Mesenteric fat pad (tissue), 1 donor: ENCODE data around the gene RNPS1. TPM values are rescaled to one million over a fixed set of nuclear protein-coding genes. Genes with fewer than 3 reads are reported as not detected.

Experiments
- DNase-seq: peaks from one replicate; pipeline ENCODE4 v3.0.0-alpha.2; 2020; ENCODE audit warnings: low spot score
- total RNA-seq: library from RNA; stranded (reverse); fragmentation: NEBNext Ultra II Directional; extraction: Animal tissue kit (Norgen Biotek cat#: 25700); gene quantifications from one replicate; pipeline ENCODE4 v1.2.1, GENCODE V29; 2021
- donor health status: DM: yes; HTN: yes; CAD: no.

RNPS1 gene
- total RNA-seq, 1 donor from 2014 or later = 123 TPM

DNA sequence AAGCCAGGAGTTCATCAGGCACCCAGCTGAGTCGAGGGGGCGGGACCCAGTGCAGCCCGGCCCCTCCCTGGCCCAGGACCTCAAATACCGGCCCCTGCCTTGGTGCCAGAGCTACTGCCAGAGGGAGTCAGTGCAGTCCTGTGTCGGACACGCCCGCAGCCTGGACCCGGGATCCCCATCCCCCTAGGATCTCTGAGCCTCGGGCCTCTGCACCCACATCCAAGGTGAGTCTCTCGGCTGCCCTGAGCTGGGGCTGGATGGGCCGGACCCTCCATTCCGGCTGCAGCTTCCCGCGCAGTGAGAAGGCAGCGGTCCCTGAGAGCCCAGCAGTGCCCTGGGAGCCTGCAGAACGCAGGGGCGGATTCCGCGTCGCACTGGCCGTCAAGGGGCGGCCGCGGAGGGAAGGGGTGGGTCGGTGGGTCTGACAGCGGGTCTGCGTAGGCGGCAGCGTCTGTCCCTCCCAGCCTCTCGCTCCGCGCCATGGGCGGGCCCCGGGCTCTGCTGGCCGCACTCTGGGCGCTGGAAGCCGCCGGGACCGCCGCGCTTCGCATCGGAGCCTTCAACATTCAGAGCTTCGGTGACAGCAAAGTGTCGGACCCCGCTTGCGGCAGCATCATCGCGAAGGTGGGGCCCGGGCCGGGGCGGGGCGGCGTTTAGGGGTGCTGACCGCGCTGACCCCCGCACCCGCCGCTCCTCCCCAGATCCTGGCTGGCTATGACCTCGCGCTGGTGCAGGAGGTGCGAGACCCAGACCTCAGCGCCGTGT is 31.4 kb downstream of the RNPS1 start, which contains the start of gene DNASE1L2:
DNASE1L2 (plus strand) TSS at position 108 of the 765 bp plus-strand sequence; CDS start at position 481, 373 bp downstream.
- no peak for DNase-seq

DNA sequence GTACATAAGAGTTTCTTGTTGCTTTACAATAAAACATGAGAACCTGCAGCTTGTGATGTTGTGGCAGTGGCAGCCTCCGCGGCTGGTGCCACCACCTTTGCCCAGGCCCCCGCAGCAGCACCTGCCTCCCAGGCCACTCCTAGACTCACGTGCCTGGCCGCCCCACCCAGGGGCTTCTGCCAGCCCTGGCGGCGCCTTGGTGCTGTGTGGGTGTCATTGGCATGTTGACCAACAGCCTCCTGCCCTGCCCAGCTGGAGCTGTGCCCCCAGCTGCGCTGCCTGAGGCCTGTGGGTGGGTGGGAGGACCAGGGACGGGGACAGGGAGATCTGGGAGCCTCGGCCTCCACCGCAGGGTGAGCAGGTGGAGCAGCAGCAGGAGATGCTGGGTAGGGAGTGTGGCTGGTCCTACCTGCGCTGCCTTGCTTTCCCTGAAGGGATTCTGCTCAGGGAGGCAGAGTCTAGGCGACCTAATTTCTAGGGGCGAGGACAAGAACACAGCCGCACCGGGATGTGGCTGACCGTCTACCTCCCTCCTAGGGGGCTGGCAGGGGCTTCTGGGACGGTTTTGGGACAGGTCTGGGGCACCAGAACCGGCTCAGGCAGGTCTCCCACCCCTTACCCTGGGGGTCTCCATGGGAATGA is 32.1 kb downstream of the RNPS1 start:
- no peak for DNase-seq

DNA sequence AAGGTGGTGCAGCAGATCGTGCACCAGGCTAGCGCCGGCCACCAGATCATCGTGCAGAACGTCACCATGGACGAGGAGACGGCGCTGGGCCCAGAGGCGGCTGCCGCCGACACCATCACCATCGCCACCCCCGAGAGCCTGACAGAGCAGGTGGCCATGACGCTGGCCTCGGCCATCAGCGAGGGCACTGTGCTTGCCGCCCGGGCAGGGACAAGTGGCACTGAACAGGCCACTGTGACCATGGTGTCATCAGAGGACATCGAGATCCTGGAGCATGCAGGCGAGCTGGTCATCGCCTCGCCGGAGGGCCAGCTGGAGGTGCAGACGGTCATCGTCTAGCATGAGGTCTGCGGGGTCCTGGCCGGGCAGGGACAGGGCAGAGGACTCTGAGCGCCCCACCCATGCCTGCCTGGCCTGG is 32.7 kb downstream of the RNPS1 start:
- no peak for DNase-seq

DNA sequence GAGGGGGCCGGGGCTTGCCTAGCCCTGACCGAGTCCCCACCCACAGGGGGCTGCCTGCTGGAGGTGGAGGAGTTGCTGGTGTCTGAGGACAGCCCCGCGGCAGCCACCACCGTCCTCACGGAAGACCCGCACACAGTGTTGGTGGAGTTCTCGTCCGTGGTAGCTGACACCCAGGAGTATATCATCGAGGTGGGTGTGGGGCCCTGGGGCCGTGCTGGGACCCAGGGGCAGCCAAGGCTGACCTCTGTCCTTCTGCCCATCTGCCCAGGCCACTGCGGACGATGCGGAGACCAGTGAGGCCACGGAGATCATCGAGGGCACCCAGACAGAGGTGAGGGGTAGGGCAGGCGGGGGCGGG is 33.1 kb downstream of the RNPS1 start:
- DNase-seq = no peak

DNA sequence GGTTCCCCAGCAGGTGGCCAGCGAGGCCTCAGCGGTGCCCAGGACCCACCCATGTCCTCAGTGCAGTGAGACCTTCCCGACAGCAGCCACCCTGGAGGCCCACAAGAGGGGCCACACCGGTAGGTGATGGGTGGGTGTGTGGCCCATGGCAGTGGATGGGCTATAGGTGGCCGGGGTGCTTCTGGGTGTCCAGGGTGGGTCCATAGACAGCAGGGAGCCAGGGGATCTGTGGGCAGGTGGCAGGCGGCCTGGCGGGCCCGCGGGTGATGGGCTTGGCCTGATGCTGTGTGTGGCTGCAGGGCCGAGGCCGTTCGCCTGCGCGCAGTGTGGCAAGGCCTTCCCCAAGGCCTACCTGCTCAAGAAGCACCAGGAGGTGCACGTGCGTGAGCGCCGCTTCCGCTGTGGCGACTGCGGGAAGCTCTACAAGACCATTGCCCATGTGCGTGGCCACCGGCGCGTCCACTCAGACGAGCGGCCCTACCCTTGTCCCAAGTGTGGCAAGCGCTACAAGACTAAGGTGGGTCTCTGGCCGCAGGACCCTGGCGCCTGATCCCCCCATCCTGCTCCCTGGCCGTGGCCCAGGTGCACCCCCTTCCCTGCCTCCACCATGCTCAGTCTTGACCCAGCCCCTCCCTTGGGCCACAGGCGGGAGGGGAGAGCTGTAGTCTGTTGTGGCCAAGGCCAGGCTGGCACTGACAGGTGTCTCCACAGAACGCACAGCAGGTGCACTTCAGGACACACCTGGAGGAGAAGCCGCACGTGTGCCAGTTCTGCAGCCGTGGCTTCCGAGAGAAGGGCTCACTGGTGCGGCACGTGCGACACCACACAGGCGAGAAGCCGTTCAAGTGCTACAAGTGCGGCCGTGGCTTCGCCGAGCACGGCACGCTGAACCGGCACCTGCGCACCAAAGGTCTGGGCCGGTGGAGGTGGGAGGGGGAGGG is 33.8 kb downstream of the RNPS1 start:
- DNase-seq = no peak

DNA sequence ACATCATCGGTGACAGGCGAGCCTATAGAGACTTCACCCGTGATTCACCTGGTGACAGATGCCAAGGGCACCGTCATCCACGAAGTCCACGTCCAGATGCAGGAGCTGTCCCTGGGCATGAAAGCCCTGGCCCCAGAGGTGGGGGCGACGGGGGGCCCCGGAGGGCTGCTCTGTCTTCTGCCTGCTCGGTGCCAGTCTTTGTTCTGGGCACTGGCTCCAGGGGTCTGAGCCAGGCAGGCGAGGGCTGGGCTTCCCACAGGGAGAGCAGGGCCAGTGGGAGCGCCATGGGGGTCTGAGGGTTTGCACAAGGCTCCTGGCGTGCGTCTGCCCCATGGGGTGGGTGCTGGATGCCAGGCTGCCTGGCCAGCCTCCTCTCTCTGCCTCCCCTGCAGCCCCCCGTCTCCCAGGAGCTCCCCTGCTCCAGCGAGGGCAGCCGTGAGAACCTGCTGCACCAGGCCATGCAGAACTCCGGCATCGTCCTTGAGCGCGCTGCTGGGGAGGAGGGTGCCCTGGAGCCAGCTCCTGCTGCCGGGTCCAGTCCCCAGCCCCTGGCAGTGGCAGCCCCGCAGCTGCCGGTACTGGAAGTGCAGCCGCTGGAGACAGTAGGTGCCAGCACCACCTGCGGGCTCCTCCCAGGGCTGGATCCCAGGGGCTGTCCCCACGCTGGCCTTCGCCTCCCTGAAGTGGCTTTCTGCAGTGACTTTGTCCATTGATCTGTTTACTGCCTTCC is 34.7 kb downstream of the RNPS1 start:
- DNase-seq = no peak

DNA sequence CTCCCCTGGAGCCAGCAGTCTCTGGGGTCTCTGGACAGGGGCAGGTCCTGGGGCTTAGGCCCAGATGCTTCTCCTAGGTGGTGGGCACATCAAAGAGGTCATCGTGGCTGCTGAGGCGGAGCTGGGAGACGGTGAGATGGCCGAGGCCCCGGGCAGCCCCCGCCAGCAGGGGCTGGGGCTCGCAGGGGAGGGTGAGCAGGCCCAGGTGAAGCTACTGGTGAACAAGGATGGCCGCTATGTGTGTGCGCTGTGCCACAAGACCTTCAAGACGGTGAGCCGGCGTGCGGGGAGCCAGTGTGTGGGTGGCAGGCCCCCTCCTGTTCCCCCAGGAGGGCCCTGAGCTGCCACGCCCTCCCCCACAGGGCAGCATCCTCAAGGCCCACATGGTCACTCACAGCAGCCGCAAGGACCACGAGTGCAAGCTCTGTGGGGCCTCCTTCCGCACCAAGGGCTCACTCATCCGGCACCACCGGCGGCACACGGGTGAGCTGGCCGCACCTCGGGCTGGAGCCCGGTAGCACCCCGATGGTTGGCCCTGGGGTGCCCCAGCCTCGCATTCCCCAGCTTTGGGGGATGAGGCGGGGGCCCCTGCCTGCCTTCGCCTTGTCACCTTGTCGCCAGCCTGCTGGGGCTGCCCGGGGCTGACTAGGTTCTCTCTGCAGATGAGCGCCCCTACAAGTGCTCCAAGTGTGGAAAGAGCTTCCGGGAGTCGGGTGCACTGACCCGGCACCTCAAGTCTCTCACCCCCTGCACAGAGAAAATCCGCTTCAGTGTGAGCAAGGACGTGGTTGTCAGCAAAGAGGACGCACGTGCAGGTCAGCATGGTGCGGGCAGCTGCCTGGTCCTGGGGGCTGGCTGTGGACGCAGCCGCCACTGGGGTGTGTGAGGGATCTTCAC is 35.6 kb downstream of the RNPS1 start:
- no peak for DNase-seq

DNA sequence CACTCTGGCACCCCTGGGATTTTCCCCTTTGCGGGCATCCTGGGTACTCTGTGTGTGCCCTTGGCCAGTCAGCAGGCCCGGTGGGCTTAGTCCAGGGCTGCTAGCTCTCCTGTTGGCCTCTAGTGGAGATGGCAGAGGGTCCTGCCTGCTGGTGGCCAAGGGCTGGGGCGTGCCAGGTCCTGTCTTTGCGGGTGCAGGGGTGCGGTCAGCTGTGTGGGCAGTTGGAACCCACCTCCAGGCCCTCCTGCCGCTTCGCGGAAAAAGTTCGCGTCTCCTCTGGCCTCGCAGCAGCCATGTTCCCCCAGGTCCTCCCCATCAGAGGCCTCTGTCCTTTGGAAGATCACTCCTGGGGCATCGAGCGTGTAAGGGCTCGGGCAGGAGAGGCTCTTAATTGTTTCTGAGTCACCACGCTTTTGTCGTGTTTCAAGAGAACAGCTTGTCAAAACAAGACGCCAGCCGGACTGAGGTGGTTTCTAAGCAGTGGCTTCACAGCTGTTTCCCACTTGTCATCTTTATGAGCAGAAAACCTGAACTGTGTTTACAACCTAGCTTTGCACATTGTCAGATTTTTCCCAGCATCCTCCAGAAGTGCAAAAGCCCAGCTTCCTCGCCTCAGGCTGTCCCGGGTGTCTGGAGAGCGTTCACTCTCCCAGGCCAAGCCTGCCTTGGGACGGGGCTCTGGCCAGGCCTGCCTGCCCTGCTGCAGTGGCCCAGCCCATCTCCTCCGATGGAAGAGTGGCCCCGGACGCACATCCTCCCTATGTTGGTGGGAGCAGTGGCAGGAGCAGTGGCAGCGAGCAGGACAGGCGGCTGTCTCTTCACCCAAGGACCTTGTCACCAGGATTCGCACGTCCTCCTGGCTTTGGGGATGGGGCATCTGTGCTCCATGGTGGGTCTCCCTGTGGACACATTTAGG is 36.7 kb downstream of the RNPS1 start:
- DNase-seq = no peak

DNA sequence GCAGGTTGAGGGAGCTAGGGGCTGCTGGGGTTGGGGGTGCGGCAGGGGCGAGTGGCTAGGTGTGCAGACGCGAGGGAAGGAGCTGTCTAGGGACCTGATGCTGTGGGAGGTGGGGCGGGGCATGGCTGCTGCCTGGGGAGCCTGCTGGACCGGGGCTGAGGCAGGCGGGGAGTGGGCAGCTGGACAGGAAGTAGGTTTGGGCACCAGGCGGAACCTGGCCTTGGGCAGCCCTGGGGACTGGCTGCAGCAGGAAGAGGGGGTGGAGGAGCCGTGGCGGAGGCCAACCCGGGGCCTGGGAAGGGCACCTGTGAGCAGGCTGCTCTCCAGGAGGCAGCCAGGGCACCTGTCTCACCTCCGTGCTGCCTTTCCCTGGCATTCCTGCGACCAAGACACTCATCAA is 37.5 kb downstream of the RNPS1 start:
- no peak for DNase-seq

DNA sequence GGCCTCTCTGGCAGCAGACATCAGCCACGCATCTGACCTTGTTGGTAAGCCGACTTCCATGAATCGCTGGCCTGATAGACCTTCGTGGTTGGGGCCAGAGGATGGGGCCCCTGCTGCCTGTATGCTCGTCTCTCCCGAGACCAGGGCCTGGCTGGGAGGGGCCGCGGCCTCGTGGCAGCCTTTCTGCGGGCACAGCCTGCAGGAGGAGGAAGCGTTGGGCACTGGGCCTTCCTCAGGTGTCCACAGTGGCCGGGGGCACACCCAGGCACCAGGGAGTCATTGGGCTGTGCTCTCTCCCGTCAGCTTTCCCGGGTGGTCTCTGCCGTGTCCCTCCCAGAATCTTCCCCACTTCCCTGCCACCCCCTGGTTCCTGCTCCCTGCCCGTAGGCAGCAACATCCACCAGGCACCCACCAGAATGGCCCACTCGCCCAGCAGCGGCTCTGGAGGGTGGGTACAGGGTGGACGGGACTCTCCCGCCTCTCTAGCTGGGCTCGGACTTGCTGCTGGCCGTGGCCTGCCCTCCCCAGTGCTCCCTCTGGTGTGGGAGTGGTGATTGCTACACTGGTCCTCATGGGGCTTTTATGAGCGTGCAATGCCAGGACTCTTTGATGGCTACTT is 38.2 kb downstream of the RNPS1 start:
- no peak for DNase-seq

DNA sequence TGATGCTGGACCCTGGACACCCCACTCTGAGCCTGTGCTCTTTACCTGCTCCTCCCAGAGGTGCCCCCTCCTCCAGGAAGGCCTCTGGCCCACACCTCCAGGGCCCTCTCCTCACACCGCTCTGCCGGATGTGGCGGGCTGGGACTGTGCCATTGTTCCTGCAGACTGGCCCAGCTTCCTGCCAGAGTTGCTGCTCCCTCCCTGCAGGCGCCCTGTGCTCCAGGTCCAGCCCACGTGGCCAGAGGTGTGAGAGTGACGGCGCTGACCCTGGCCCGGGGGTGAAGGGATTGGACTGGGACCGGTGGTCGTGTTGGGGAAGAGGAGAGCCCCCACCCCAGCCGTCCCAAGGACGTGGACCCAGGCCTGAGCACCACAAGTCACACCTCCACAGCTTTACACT is 38.8 kb downstream of the RNPS1 start:
- no peak for DNase-seq

DNA sequence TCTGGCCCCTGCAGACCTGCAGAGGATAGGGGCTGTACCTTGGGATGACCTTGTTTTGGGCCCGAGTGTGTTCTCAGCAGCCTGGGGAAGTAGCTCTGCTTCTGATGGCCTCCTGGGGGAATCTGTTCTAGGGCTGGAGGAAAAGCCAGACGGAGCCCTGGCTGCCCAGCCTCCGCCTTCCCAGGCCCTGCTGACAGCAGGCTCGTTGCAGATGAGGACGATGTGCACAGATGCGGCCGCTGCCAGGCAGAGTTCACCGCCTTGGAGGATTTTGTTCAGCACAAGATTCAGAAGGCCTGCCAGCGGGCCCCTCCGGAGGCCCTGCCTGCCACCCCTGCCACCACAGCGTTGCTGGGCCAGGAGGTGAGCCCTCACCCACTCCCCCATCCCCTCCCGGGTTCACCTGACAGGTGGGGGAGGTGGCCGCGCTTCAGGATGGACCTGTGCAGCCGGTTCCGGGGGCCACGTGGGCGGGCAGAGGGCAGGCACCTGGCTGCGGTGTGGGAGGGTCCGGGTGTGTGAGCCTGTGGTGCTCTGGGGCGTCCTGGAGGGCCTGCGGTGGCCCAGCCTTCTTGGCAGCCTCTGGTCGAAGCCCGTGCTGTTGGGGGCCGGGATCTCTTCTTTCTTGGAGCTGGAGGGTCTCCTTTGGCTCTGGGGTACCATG is 39.6 kb downstream of the RNPS1 start:
- DNase-seq = no peak

DNA sequence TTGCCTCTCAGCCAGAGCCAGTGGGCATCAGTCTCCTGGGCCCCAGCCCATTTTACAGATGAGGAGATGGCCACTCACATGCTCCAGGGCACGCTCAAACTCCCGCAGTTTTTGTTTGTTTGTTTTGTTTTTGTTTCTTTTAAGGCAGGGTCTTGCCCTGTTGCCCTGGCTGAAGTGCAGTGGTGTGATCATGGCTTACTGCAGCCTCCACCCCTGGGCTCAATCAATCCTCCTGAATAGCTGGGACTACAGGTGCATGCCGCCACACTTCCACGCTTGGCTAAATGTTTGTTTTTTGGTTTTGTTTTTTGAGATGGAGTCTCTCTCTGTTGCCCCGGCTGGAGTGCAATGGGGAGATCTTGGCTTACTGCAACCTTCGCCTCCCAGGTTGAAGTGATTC is 41.0 kb downstream of the RNPS1 start:
- DNase-seq = no peak

DNA sequence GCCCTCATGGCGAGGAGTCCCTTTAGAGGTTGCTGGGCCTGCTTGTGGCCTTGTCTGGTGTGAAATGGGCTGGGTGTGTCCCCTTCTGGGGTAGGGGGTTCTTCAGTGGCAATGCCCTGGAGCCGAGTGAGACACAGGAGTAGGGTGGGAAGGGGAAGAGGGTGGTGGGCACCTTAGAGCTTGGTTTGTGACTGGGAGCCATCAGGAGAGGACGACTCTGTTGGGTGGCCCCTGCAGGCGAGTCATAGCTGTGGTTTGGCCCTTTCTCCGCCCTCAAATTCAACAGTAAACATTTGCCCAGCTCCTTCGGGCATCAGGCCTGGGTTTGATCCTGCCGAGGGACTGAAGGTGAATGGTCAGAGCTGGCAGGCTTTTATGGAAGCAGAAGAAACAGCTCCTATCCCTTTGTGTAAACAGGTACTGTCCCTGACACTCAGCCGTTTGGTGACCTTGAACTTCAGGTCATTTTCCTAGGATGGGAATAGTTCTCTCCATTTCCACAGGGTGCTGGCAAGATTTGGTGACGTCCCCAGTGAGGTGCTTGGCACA is 41.6 kb downstream of the RNPS1 start:
- no peak for DNase-seq

DNA sequence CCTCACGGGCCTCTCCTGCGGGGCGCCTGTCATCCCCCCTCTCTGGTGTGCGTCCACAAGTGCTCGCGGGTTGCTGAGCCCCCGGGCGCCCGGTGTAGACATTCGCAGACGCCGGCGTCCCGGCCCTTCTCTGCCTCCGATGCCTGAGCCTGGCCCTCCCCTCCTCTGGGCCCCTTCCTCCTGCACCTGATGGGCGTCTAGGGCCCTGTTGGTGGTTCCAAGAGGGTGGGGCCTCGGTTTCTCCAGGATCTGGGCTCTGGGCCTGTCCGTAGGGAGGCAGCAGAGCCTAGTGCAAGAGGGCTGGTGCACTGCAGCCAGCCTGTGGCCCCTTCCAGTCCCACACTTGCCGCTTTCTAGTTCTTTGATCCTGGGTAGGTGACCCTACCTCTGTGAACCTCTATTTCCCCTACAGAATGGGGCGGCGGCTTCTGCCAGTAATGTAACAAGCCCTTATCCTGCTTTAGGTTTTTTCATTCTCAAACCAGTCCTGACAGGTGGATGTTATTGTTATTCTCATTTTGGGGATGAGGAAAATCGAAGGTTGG is 43.9 kb downstream of the RNPS1 start:
- no peak for DNase-seq

DNA sequence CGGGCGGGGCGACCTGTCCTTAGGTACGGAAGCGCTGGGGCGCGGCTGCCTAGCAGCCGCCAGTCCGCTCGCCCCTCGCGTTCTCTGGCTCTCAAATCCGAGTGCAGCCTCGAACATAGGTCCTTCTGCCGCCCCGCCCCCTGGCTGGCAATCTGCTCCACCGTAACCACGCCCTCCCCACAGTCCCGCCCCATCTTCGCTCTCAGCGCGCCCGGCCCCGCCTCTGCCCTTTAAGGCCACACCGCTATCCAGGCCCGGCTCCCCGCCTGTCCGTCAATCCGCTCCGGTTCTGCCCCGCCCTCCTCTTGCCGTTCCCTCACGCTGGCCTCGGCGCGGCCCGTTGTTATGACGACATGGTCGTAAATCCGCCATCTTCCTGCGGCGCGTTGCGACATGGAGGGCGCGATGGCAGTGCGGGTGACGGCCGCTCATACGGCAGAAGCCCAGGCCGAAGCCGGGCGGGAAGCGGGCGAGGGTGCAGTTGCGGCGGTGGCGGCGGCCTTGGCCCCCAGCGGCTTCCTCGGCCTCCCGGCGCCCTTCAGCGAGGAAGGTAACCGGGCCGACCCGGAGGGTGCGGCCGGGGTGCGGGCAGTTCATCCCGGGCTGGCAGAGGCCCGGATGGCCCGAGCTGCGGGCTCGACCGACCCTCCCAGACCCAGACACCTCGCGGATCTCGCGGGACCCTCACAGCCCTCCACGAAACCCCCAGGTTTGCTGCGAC is 44.5 kb downstream of the RNPS1 start, which contains the start of gene E4F1:
E4F1 (plus strand) TSS at position 371 of the 721 bp plus-strand sequence; CDS start at position 394, 23 bp downstream.
- DNase-seq = peak; percentile 100

DNA sequence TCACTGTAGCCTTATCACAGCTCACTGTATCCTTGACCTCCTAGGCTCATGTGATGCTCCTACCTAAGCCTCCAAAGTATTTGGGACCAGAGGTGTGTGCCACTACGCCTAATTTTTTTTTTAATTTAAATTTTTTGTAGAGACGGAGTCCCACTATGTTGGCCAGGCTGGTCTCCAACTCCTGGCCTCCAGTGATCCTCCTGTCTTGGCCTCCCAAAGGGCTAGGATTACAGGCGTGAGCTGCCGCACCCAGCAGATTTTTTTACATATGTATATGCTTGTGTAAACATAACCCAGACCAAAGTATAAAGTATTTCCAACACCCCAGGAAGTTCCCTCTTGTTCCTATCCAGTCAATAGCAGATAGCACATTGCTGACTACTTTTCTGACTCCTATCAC is 51.6 kb downstream of the RNPS1 start:
- no peak for DNase-seq
